ENCODE measurements around the gene JCAD. TPM values are rescaled to one million over a fixed set of nuclear protein-coding genes. Genes with fewer than 3 reads are reported as not detected.

Gene JCAD
- total RNA-seq, 1 experiment from 2014 or later: 0.54 TPM

GRCh38 chr10:30017556-30017955, 41.8 kb downstream of the JCAD start:
- H3K4me1 Mint-ChIP-seq (ENCODE audit: low read depth, unreplicated experiment): no peaks in the 10 kb centered on the region
- no peak for DNase-seq
- no peaks in the 10 kb centered on the region for H3K27me3 Mint-ChIP-seq (ENCODE audit: unreplicated experiment)
- no peak overlapping the region for H3K4me3 Mint-ChIP-seq (ENCODE audit: low read depth, unreplicated experiment)
- H3K36me3 Mint-ChIP-seq (ENCODE audit: insufficient read depth, unreplicated experiment): no peaks in the 10 kb centered on the region
- H3K9me3 Mint-ChIP-seq (ENCODE audit: low read depth, unreplicated experiment): no peaks in the 10 kb centered on the region
- intact Hi-C loops (cut with micrococcal nuclease; ENCODE audit: unreplicated experiment): no loop called here
- CTCF ChIA-PET: no interaction called here
- no peak overlapping the region for H3K27ac Mint-ChIP-seq (ENCODE audit: unreplicated experiment)
- no peak for TF ChIP-seq CTCF (IDR thresholded peaks at IDR 0.05; ENCODE audit: unreplicated experiment)
- BruUV-seq (replicated peaks): no TSS peak

DNA sequence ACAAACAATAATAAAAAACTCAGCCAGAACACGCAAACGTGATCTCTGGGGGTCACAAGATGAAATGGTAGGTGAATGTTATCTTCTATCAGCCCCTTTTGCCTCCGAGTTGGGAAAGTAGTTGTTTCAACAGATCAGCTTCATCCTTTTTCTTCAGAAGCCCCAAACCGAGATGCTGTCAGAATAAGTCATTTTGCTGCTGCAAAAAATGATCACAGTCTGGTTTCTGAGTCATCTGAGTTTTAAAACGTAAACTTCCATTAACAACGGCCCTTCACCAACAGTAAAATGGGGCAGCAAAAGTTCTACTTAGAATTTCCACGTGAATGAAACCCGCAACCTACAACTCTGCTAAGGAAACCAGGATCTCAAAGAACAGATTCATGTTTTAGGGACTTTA, 44.9 kb downstream of the JCAD start:
- Mint-ChIP-seq H3K36me3 (ENCODE audit: insufficient read depth, unreplicated experiment) (no peaks in the 10 kb centered on the region), H3K27ac (ENCODE audit: unreplicated experiment) (no peak overlapping the region), H3K4me1 (ENCODE audit: low read depth, unreplicated experiment) (no peaks in the 10 kb centered on the region), H3K9me3 (ENCODE audit: low read depth, unreplicated experiment) (no peaks in the 10 kb centered on the region), H3K4me3 (ENCODE audit: low read depth, unreplicated experiment) (no peak overlapping the region), H3K27me3 (ENCODE audit: unreplicated experiment) (no peaks in the 10 kb centered on the region)
- intact Hi-C loops (cut with micrococcal nuclease; ENCODE audit: unreplicated experiment): no loop called here
- no peak for DNase-seq
- no TSS peak for BruUV-seq (replicated peaks)
- no peak for TF ChIP-seq CTCF (IDR thresholded peaks at IDR 0.05; ENCODE audit: unreplicated experiment)
- CTCF ChIA-PET: no interaction called here

GRCh38 chr10:30013757-30014156, 45.6 kb downstream of the JCAD start:
- CTCF ChIA-PET: no interaction called here
- no TSS peak for BruUV-seq (replicated peaks)
- Mint-ChIP-seq H3K4me3 (ENCODE audit: low read depth, unreplicated experiment) (no peak overlapping the region), H3K27ac (ENCODE audit: unreplicated experiment) (no peak overlapping the region), H3K27me3 (ENCODE audit: unreplicated experiment) (no peaks in the 10 kb centered on the region), H3K36me3 (ENCODE audit: insufficient read depth, unreplicated experiment) (no peaks in the 10 kb centered on the region), H3K9me3 (ENCODE audit: low read depth, unreplicated experiment) (no peaks in the 10 kb centered on the region), H3K4me1 (ENCODE audit: low read depth, unreplicated experiment) (no peaks in the 10 kb centered on the region)
- DNase-seq: no peak
- intact Hi-C loops (cut with micrococcal nuclease; ENCODE audit: unreplicated experiment): no loop called here
- no peak for TF ChIP-seq CTCF (IDR thresholded peaks at IDR 0.05; ENCODE audit: unreplicated experiment)

GRCh38 chr10:30011956-30012647, 47.3 kb downstream of the JCAD start:
- CTCF ChIA-PET: interaction anchor here (1.0 kb wide), 1 partner anchor 14 kb away, joined by 3 read pairs; no protein-coding TSS in a partner anchor
- Mint-ChIP-seq H3K36me3 (ENCODE audit: insufficient read depth, unreplicated experiment) (no peaks in the 10 kb centered on the region), H3K27me3 (ENCODE audit: unreplicated experiment) (no peaks in the 10 kb centered on the region), H3K4me3 (ENCODE audit: low read depth, unreplicated experiment) (no peak overlapping the region), H3K4me1 (ENCODE audit: low read depth, unreplicated experiment) (peaks cover 9% of the 10 kb centered on the region), H3K9me3 (ENCODE audit: low read depth, unreplicated experiment) (no peaks in the 10 kb centered on the region), H3K27ac (ENCODE audit: unreplicated experiment) (no peak overlapping the region)
- DNase-seq: no peak
- intact Hi-C loops (cut with micrococcal nuclease; ENCODE audit: unreplicated experiment): no loop called here
- BruUV-seq (replicated peaks): no TSS peak
- no peak for TF ChIP-seq CTCF (IDR thresholded peaks at IDR 0.05; ENCODE audit: unreplicated experiment)

Data from Calu3 (cell line).